Dedifferentiated amniotic fluid mesenchymal stem cell (primary cell): ENCODE measurements around the gene KIZ.
A peak's percentile ranks its signal among the peaks of the same experiment; 100 is the strongest.

Experiments used
- DNase-seq: peaks from one replicate; pipeline ENCODE4 v3.0.0-alpha.2; 2016; ENCODE audit errors: extremely low spot score

The KIZ gene

GRCh38 chr20:21105429-21106170, 20.3 kb upstream of the KIZ start:
- no peak for DNase-seq

DNA sequence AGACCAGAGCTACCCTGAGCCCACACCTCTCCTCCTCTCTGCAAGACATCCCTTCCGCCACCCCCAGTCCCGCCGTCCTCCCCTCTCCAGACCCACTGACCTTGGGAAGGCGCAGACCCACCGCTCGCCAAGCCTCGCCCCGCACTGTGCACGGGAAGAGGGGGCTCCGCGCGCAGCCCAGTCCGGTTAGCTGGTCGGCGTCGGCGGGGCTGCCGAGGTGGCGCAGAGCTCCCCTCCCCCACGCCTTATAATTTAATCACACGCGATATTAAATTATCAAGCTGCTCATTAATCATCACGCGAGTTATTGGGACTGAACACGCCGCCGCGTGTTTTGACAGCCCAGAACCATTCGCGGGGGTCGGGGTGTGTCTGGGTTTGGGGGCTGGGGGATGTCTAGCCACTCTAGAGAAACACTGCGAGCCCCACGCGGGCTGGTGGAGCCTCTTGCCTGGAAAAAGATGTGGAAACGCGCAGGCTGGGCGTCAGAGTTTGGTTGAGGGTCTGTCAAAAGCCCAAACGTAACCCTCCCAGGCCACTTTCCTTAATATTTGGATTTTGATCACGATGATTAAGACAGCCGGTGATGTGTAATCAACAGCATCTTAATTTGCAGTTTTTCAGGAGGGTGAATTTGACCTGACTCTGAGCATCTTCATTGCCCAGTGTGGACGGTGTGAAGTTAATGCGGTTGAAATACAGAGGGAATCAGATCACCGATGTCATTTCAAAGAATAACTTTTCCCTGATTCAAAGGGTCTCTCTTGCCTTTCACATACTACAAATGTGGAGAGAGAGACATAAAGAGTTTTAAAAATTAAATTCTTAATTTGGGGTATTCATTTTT, 19.5 kb upstream of the KIZ start, which contains the start of gene LINC00237:
Gene LINC00237, minus strand, starts transcription at position 188 of the 847 bp plus-strand sequence.
- DNase-seq = no peak

- DNase-seq = no peak
Observed at GRCh38 chr20:21109144-21109543, 16.7 kb upstream of the KIZ start.

DNA sequence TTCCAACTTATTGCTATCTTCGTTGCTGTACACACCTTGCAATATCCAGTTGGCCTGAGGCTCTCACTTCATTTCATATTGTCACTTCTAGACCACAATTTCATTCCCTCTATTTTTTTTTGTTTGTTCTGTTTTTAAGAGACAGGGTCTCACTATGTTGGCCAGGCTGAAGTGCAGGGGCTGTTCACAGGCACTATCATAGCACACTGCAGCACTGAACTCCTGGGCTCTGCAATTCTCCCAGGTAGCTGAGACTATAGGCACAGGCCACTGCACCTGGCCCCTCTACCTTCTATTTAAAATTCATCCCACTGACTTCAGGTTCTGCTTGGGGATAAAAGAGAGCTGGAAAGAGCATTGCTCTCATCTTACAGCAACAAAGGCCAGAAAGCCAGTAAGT, 15.1 kb upstream of the KIZ start:
- no peak for DNase-seq

- DNase-seq = no peak
Observed at GRCh38 chr20:21111416-21111815, 14.5 kb upstream of the KIZ start.

GRCh38 chr20:21113697-21114096, 12.2 kb upstream of the KIZ start:
- DNase-seq = no peak

DNA sequence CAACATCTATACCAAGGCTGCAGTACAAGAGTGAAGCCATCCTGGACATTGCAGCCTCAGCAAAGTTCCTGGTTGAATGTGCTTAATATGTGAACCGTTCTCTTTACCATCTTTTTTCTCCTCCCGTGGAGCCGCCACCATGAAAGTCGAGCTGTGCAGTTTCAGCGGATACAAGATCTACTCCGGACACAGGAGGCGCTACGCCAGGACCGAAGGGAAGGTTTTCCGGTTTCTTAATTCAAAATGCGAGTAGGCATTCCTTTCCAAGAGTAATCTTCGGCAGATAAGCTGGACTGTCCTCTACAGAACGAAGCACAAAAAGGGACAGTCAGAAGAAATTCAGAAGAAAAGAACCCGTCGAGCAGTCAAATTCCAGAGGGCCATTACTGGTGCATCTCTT, 11.3 kb upstream of the KIZ start:
- DNase-seq = no peak

GRCh38 chr20:21117521-21117920, 8.4 kb upstream of the KIZ start:
- no peak for DNase-seq

GRCh38 chr20:21118138-21118537, 7.7 kb upstream of the KIZ start:
- DNase-seq = no peak

DNA sequence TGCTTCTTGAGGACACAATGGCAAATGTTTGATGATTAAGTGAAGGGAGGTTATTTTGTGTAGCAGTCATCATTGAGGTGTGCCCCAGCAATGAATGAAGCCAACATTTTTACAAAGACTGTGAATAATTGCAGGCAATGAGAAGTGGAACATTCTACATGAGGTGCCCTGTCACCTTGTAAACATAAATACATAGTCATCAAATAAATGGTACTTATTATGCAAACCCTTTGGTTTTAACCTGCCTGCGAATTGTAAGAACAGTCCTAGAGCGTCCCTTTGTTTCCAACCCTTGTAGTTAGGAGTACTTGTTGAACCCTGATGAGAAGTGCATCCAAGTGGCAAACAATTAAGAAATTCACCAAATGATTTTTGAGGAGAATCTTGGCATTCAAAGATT, 7.1 kb upstream of the KIZ start:
- DNase-seq = no peak

DNA sequence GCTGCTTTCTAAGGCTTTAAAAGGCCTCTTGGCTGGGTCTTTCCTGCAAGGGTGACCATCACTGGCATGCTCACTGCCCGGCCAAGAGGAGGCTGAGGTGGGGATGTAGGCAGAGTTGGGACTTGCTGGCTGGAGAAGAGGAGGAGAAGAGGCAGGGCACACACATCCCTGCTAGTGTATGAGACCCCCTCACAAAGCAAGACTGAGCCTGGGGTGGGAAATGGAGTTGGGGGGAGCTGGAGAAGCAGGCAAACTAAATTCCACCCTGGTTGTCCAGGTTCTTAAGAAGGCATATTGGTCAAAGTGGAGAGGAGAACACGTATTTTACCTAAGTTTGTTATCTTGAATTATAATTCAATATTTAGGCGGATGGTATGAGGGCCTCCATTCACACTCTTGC, 1.7 kb upstream of the KIZ start:
- DNase-seq = no peak

- DNase-seq = peak; percentile 35
Observed at GRCh38 chr20:21125072-21125848, 622 bp upstream of the KIZ start.

DNA sequence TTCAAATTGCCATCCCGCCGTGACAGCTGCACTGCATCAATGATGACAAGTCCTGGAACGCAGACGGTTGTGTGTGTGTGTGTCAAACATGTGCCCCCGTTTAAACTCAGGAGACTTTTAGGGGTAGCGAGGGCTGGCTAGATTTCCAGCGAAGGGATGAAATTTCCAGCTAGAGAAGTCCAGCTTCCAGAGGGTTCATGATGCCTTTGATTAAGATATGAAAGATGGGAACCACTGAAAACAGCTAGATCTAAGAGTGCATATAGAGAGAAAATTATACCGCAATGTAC, 644 bp downstream of the KIZ start:
- no peak for DNase-seq

DNA sequence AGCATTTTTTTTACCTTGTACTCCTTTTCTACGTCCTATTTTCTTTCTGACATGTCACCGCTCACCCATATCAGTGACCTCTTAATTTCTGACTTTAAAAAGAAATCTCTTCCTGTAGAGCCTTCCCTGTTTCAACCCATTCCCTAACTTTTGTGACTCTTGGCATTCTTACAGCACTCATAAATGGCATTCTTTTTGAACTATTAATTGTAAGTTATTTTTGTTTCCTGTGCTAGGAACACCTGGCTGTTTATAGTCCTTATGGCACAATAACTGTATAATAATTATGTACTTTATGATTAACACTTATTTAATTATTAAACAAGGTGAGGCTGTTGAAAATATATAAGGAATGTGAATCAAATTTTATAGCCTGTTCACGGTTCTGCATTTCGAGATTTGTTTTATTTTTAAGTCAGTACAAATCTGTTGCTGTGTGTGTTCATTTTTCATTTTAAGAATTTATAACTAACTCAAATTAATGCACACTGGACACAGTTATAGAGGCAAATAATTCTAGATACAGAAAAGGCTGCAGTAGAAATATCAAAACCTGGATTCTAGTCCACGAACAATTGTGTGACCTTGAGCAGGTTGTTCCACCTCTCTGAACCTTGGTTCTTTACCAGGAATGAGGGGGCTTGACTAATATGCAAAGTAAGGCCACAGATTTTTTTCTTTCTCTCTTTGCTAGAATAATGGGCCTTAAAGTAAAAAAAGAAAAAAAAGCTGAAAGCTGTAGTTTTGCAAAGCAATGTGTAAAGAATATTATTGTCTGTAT, 1.5 kb downstream of the KIZ start:
- no peak for DNase-seq

GRCh38 chr20:21129861-21130260, 4.0 kb downstream of the KIZ start:
- DNase-seq = no peak

GRCh38 chr20:21133404-21133803, 7.5 kb downstream of the KIZ start:
- DNase-seq = no peak

DNA sequence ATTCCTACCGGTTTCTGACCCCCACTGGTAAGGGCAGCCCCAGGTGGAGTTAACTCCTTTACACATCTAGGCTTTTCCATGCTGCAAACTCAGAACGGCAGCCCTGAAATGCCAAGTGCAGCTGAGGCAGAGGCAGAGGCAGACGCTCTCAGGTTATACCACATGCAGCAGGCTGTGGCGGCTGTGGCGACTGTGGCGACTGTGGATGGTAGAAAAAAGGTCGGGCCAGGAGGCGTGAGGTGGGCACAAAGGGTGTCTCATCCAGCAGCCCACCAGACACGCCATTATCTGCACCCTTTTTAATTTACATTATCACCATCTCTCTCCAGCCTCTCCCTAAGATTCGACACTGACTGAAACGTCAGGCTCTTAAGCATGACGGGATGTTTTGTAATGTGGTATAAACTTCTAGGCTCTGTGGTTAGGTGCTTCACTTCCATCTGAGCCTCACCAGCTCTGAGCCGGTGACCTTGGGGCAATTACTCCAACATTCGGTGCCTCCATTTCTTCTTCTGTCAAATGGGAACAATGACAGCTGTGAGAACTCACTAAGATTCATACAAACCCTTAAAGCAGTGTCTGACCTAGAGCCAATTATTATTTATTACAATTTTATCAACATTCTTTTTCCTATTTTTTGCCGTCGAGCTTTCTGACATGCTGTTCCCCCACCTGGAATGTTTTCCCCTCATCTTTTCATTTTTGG, 8.2 kb downstream of the KIZ start:
- DNase-seq = no peak

DNA sequence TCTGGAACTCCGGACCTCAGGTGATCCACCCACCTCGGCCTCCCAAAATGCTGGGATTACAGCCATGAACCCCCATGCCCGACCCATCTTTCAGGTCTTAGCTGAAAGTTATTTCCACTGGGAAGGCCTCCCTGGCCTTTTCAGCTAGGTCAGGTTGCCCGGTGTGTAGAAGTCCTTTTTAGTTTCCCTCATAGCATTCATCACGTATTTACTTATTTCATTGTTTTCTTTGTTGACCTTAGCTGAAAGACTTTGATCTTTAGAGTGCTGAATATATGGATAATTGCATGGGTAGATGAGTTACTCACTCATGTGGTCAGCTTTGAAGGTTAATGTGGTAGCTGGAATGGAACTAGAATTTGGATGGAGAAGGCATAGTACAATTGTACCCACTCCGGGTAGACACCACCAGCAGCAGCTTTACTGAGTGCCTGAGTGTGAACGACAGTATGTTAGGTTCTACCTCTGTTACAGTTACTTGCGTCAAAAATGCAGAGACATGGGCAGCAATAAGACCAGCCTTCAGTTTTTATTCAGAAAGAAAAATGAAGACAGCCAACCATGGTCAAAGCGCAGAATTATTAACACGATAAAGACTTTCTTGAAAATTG, 9.1 kb downstream of the KIZ start:
- DNase-seq = no peak

- no peak for DNase-seq
Observed at GRCh38 chr20:21136015-21136732, 10.3 kb downstream of the KIZ start.

GRCh38 chr20:21137078-21137477, 11.2 kb downstream of the KIZ start:
- no peak for DNase-seq
